Ovary (tissue), 3 donors: ENCODE results near the gene YBX2.

Experiments used
- CTCF ChIP-seq, 3 donors: fragments of 450-650 bp in 2 of 3; fragments of 200-600 bp in 1 of 3; IDR thresholded peaks; one replicate each; pipeline versions ENCODE4 v1.5.1 to v1.8.0; 2016 to 2022; ENCODE audit warnings: antibody characterized with exemption in 3 of 3, mild to moderate bottlenecking in 1 of 3
- EP300 ChIP-seq: sonication (generic); formaldehyde crosslinking; IDR thresholded peaks from one replicate; pipeline ENCODE4 v1.6.1; 2017; ENCODE audit warnings: antibody characterized with exemption
- POLR2A ChIP-seq: fragments of 450-650 bp; IDR thresholded peaks from one replicate; pipeline ENCODE4 v1.6.1; 2017; ENCODE audit warnings: antibody characterized with exemption, mild to moderate bottlenecking, moderate library complexity
- donor health status: DM: no; HTN: no; CAD: no.

GRCh38 chr17:7256766-7257456 lies 37.5 kb downstream of the YBX2 start:
- TF ChIP-seq POLR2A (no peak), CTCF (IDR thresholded peaks at IDR 0.05) (no peak), EP300 (no peak)
